ENCODE data around the gene SPDYE2B.
"Not testable (repeated sequence)": the region's sequence is repeated elsewhere in the genome, so short reads cannot be mapped to it uniquely, and the experiment has no call there.

SPDYE2B gene, protein sequence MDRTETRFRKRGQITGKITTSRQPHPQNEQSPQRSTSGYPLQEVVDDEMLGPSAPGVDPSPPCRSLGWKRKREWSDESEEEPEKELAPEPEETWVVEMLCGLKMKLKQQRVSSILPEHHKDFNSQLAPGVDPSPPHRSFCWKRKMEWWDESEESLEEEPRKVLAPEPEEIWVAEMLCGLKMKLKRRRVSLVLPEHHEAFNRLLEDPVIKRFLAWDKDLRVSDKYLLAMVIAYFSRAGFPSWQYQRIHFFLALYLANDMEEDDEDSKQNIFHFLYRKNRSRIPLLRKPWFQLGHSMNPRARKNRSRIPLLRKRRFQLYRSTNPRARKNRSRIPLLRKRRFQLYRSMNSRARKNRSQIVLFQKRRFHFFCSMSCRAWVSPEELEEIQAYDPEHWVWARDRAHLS

DNA sequence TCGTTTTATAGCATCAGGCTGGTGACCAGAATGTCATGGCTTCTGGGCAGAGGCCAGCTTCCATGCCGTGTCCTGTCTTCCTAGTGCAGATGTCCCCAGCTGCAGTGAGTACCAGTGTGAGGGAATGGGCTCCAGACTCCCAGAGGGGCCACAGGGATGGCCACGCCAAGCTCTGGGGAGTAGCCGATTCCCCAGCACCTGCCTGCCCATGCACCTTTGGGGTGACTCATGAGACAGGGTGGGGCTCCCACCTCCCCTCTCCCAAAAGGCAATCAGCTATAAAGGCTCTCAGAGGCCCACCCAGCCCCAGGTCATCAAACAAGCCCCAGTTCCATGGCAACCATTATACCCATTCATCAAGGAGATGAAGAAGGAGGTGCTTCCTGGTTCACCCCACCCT, at the start of gene SPDYE2B:
SPDYE2B (plus strand) TSS at position 396 of the 400 bp plus-strand sequence. CDS start 2,030 bp downstream, outside the sequence.
- not testable (repeated sequence) for DNase-seq (ENCODE audit: low read depth)

DNA sequence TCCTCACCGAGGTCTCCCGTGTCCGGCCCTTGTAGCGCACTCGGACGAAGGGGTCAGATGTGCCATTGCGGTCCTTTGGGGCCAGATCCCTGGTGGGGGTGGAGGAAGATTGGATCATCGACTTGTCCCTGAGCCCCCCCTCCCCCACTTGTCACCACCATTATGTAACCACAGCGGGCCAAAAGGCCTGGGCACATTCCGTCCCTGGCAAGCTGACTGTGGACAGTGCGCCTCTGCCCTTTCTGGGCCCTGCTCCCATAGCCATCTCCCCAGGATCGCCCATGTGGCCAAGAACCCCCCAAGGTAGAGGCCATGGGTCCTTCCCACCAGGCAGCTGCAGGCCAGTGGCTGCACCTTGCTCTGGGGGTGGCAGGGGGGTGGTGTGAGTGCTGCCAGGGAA, 47.8 kb upstream of the SPDYE2B start:
- not testable (repeated sequence) for DNase-seq (ENCODE audit: low read depth)

DNA sequence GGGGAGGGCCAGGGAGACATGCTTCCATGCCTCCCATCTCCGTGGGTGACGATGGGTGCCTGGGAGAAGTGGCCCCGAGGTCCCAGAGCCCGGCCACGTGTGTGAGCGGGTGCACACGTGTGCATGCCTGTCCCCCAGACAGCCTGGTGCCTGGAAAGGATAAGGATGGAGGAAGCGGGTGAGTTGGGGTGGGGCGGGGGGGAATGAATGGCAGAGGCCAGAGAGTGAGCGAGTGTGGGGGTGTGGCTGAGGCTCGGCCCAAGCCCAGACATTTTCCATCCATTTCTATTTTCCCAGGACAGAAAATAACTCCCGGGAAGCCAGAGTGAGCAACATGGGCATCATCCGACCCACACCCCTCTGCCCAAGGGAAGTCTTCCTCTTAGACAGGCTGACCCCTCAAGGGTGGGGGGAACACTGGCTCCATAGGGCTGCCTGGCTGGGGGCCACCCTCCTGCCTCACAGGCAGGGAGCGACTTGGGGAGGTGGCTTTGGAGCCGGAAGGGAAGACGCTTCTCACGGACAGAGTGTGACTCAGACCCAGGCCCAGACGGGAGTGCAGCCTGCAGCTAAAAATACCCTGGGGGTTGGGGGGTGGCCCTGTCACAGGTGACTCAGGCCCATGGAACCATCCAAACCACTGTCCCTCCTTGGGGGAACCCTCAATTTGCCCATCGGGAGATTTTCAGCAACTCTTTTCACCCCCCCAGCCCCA, 45.5 kb upstream of the SPDYE2B start:
- DNase-seq (ENCODE audit: low read depth) = not testable (repeated sequence)

DNA sequence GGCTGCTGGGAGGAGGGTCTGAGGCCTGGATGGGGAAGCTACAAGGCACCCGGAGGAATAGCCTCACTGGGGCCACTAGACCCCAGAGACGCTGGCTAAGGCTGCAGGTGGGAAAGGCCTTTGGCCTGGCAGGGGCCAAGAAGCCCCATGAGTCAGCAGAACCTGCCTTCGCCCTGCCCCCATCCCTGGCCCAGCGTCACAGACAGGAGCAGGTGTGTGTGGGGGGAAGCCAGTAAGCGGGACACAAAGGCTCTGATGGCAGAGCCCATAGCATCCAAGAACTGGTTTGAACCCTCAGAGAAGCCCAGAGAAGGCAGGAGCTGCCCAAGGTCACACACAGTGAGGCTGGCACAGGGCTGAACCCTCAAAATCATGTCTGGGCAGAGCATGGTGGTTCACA, 43.3 kb upstream of the SPDYE2B start:
- not testable (repeated sequence) for DNase-seq (ENCODE audit: low read depth)

DNA sequence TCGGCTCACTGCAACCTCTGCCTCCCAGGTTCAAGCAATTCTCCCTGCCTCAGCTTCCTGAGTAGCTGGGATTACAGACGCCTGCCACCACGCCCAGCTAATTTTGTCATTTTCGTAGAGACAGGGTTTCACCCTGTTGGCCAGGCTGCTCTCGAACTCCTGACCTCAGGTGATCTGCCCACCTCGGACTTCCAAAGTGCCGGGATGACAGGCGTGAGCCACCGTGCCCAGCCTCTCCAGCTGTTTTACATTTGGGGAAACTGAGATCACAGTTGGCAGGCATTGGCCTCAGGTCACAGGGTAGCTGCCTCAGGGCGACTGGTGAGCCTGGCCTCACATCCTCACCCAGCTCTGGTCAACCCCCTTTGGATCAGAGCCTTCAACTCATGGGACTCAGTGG, 40.4 kb upstream of the SPDYE2B start:
- DNase-seq (ENCODE audit: low read depth) = not testable (repeated sequence)

DNA sequence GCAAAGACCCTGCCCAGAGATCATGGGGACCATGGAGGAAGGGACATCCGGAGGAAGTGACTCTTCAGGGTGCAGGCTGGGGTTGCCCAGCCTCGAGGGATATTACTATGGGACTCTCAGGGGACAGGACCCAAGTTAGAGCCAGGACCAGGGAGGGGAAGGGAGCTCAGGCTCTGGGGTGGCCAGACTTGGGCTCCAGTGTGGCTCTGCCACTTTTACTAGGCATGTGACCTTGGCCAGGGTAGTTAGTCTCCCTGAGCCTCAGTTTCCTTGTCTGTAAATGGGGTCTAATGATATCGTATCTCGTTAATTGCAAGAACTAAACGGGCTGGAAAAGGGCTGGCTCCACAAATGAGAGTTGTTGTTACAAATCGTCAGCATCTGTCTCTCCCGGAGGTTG, 39.7 kb upstream of the SPDYE2B start:
- DNase-seq (ENCODE audit: low read depth) = not testable (repeated sequence)

DNA sequence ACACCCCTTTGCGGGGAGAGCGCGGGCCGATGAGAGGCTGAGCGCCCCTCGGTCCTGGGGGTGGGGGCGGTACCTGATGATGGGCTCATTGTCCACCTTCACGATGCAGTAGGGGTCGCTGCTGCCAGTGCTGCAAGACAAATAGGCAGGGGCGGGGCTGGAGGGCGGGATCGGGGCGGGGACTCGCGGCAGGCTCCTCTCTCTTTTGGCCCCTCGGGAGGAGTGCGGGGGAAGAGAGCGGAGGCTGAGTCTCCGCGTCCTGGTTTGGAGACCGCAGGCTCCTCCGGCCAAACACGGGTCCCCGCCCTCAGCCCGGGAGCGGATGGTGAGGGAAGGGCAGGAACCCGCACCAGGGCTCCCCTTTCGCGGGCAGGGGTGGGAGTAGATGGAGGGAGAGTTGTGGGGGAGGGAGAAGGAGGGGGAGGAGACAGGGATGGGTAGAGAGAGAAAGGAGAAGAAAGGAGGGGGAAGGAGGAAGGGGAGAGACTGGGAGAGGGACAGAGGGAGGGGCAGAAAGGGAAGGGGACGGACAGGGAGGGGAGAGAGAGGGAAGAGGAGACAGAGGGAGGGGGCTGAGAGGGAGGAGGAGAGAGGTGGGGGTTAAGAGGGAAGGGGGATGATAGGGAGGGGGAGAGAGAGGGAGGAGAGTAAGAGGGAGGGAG, 39.0 kb upstream of the SPDYE2B start:
- not testable (repeated sequence) for DNase-seq (ENCODE audit: low read depth)

DNA sequence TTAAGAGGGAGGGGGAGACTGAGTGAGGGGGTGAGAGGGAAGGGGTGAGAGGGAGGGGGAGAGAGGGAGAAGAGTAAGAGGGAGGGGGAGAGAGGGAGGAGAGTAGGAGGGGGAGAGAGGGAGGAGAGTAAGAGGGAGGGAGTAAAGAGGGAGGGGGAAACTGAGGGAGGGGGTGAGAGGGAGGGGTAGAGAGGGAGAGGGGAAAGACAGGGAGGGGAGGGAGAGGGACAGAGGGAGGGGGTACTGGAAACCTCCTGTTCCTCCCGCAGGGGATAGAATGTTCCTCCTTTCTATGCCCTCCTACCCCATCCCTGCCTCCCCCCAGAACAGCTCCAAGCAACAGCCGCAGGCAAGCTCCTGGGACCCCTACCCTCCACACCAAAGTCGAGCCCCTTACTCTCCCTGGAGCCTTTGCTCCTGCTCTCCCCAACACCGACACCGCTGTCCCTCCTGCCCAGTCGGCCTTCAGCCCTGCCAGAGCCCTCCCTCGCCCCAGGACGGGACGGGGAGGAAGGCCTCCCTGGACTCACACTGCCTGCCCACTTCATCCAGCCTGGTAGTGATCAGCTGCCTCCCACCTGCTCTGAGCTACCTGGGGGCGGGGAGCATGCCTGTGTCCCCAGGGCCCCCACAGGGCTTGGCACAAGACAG, 38.3 kb upstream of the SPDYE2B start:
- not testable (repeated sequence) for DNase-seq (ENCODE audit: low read depth)

DNA sequence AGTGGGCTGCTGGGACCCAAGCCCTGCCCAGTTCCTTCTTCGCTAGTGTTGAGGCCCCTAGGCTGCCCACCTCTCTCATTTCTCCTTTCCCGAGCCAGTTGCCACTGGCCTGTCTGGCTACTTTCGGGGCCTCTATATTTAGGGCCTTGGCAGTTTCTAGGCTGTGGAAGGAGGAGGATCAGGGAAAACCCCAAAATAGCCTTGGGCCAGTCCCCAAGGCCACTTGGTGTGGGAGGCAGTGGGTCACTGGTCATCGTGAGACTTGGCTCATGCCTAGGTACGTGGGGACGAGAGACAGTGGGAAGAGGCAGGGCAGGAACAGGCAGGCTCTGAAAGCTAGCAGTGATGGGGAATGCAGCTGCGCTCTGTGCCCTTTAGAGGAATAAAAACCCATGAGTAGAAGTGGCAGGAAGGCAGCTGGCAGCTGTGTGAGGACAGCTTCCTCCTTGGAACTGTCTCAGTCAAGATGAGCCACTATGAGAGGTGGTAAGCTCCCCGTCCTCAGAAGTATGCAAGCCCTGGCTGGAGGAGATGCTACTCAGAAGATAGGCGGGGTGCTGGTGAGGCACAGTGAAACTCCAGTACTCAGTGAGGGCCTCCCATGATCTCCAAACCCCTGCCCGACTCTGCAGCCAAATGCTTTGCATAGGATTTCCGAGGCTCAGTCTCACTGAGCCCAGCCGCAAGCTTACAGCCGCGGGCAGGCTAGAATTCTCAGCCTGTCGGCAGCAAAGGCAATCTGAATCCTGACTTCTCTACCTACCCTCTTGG, 36.4 kb upstream of the SPDYE2B start:
- not testable (repeated sequence) for DNase-seq (ENCODE audit: low read depth)

DNA sequence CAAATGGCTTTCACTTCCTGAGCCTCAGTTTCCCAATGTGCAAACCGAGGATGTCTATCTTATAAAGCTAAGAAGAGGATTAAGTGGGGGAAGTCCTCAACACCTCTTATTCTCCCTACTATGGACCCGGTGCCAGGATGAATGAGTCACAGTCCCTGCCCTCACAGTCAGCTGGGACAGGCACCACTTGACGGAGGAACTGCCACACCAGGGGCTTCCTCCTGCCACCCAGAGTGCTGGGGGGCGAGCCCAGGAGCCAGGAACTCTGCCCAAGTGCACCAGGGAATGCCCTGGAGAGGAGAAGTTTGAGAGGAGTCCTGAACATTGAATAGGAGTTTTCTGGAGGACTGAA, 35.8 kb upstream of the SPDYE2B start:
- DNase-seq (ENCODE audit: low read depth) = not testable (repeated sequence)

DNA sequence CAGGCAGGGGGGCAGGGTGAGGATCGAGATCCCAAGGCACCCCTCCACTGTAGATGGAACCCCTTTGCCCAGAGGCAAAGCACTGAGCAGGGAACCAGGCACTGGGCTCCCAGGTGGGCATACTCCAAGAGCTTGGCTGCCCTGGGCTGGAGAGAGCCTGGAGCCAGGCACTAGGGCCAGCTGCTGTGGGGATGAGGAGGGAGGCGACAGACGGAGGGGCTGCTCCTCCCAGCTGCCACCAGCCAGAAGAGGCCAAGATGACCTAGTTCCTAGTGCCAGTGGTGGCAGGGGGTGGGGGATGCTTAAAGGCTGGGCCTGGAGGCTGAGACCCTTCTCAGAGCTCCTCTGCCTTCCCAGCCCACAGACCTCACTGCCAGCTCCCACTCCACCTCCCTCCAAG, 35.2 kb upstream of the SPDYE2B start:
- DNase-seq (ENCODE audit: low read depth) = not testable (repeated sequence)

DNA sequence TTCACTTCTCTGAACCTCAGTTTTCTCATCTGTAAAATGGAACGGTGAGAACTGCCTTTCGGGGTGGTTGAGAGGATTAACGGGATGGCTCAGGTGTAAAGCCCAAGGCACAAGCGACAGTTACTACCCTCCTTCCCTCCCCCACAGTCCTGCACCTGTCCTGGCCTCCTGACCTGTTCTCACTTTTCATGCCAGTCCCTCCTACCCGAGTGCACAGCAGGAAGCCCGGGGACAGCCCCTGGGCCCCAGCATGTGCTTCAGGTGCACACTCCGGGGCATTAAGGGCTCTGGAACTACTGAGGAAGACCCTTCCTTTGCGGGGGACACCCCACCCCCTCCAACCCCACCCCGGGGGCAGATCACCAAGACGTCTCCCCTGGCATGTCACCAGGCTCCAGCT, 34.2 kb upstream of the SPDYE2B start:
- DNase-seq (ENCODE audit: low read depth) = not testable (repeated sequence)

DNA sequence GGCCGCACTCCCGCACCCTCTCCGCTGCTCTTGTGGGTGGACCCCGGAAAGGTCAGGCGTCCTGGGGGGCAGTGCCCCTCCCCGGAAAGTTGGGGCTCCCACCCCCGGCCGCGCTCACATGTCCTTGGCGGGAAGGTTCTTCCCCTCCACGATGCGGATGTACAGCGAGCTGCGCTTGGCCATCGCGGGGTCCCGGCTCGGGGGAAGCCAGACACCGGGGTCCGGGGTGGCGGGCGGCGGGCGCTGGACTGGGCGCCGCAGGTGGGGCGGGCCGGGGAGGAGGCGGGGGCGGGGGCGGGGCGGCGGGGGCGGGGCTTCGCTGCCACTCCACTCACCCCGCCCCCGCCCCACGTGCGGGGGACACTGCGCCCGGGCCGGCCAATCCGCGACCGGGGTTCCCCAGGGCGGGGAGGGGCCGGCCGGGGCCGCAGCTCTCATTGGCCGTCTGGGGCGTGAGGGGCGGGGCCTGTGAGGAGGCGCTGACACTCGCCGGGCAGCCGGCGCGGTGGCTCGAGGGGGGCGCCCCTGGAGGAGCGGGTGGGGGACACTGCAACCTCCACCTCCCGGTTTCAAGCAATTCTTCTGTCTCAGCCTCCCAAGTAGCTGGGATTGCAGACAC, 33.5 kb upstream of the SPDYE2B start, which contains the start of gene RASA4:
RASA4 (minus strand) TSS at position 250 of the 619 bp plus-strand sequence; CDS start at position 183, 67 bp downstream.
- not testable (repeated sequence) for DNase-seq (ENCODE audit: low read depth)

DNA sequence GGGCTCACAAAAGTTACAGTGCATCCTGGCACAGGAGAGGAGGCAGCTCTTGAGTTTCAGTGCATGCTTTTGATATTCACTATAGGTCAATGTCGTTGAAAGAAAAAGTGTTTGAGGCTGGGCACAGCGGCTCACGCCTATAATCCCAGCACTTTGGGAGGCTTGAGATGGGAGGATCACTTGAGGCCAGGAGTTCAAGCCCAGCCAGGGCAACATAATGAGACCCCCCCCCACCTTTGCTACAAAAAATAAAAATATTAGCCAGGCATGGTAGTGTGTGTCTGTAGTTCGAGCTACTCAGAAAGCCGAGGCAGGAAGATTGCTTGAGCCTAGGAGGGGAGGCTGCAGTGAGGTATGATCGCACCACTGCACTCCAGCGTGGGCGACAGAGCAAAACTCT, 32.0 kb upstream of the SPDYE2B start:
- not testable (repeated sequence) for DNase-seq (ENCODE audit: low read depth)

DNA sequence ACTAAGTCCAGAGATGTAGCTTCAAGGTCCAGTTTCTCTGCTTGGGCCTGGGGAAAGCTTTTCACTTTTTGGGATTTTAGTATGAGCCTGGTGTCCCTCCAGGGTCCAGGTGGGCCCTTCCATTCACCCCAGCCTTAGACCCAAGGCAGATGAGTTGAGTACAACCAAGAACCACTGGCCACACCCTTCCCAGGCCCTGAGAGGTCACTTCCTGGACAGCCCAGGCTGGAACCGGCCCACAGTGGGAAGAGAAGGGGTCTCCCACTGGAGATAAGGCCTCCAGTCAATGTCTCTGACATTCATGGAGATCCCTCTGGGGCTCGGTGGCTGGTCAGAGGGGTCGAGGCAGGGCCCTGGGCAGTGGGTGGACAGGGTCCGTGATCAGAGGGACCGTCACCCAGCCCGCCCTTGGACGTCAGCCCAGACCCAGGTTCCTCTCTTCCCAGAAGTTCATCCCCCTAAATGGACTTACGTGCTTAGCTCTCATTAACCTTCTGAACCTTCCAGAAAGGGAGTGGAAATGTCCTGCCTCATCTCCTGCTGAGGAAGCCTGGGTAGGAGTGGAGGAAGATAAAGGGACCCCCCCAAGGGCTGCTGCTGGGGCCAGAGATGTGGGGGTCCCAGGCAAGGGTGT, 22.7 kb upstream of the SPDYE2B start:
- not testable (repeated sequence) for DNase-seq (ENCODE audit: low read depth)

DNA sequence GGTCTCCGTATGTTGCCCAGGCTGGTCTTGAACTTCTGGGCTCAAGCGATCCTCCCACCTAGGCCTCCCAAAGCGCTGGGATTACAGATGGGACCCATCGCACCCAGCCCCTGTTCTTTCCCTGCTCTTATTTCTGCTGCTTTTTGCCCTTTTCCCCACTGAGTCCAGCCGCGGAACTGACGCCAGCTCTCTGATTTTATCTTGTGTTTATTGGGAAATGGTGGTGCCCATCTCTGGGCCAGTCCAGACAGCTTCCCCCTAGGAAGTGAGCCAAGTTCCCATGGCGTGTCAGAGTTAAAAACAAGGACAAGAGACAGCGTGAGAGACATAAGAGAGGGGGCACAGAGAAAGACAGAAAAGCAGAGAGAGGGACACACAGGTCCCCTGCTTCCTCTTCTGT, 19.5 kb upstream of the SPDYE2B start:
- not testable (repeated sequence) for DNase-seq (ENCODE audit: low read depth)

DNA sequence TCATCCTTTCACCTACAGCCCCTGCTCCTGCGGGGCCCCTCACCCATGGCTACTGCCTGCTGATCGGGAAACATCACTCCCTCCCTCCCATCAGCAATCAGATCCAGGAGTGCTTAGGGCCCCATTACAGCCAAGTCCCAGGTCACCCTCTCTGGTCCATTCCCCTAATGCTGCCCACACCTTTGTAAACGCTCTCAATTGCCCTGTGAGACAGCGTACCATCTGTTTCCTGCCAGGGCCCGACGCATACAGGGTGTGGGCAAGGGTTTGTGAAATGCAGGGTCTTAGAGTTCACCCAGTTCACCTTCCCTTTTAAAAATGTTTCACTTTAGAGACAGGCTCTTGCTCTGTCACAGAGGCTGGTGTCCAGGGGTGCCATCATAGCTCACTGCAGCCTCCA, 15.8 kb upstream of the SPDYE2B start:
- not testable (repeated sequence) for DNase-seq (ENCODE audit: low read depth)

DNA sequence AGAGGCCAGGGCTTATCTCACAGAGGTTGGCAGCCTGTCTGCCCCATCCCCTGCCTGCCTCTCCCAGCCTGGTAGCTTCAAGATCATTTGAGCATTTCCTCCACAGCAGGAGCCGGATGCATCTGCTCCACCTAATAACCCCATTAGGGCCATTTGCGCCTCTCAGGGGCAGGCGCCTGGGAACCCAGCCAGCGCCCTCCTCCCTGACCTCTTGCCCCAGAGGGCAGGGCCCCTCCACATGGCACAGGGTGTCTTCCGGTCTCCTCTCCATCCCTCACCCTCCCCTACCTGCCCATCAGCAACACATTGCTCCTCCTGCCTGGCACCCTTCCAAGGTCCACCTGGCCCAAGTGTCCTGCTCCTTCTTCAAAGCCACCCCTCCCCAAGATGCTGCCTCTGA, 14.8 kb upstream of the SPDYE2B start:
- not testable (repeated sequence) for DNase-seq (ENCODE audit: low read depth)

DNA sequence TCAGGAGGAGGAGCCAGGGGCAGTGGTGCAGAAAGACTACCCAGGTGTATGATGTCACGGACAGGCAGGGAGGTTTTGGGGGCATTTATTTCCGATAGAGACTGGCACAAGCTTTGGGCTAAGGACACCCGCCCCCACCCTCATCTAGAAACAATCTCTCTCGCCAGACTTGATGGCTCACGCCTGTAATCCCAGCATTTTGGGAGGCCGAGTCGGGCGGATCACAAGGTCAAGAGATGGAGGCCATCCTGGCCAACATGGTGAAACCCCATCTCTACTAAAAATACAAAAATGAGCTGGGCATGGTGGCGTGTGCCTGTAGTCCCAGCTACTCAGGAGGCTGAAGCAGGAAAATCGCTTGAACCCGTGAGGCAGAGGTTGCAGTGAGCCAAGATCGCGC, 13.2 kb upstream of the SPDYE2B start:
- not testable (repeated sequence) for DNase-seq (ENCODE audit: low read depth)

DNA sequence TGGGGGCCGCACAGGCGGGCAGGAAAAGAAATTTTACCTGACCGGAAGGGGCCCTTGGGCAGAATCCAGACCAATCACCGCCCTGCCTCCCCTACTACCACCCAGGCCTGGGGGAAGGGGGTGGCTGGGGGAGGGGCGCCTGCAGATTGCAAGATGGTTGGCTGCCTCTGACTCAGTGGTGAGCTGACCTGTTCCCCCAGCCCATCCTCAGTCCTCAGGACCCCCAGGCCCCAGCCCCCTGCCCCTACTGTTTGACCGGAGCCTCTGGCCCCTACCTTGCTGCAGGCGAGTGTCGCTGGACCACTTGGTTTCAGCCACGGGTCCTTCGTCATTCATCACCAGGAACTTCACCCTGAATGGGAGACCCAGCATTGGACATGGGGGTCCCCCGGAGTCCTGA, 11.3 kb upstream of the SPDYE2B start:
- DNase-seq (ENCODE audit: low read depth) = not testable (repeated sequence)
